Neuronal stem cell (in vitro differentiated cells): ENCODE results near the gene TMTC2.

Source experiments
- DNase-seq: peaks from one replicate; pipeline ENCODE4 v3.0.0-alpha.2; 2013; ENCODE audit warnings: low spot score
- H2AFZ ChIP-seq: one replicate; pipeline ENCODE4 v1.6.1; 2013; ENCODE audit warnings: mild to moderate bottlenecking, low read length, inconsistent platforms
- H2AK5ac ChIP-seq: 2 replicates; pipeline ENCODE4 v1.6.1; 2013; ENCODE audit warnings: low read depth, mild to moderate bottlenecking, inconsistent platforms, low read length, moderate library complexity, mixed read lengths
- H2BK120ac ChIP-seq: 2 replicates; pipeline ENCODE4 v1.6.1; 2013; ENCODE audit warnings: low read depth, mild to moderate bottlenecking, inconsistent platforms, low read length, moderate library complexity, mixed read lengths
- H2BK12ac ChIP-seq: one replicate; pipeline ENCODE4 v1.6.1; 2013; ENCODE audit warnings: low read length, inconsistent platforms
- H2BK15ac ChIP-seq: 2 replicates; pipeline ENCODE4 v1.6.1; 2013; ENCODE audit warnings: mild to moderate bottlenecking, low read length, inconsistent platforms, mixed read lengths
- H2BK5ac ChIP-seq: one replicate; pipeline ENCODE4 v1.6.1; 2013; ENCODE audit warnings: inconsistent platforms, mild to moderate bottlenecking, low read length, moderate library complexity
- H3K14ac ChIP-seq: one replicate; pipeline ENCODE4 v1.6.1; 2013; ENCODE audit warnings: low read length, inconsistent platforms
- H3K18ac ChIP-seq: 2 replicates; pipeline ENCODE4 v1.6.1; 2013; ENCODE audit warnings: low read length, inconsistent platforms
- H3K23ac ChIP-seq: 2 replicates; pipeline ENCODE4 v1.6.1; 2013; ENCODE audit warnings: low read depth, mild to moderate bottlenecking, mixed read lengths, low read length, inconsistent platforms; ENCODE audit not compliant: poor library complexity
- H3K27ac ChIP-seq: replicated peaks from 3 replicates; pipeline ENCODE4 v1.5.1; 2013; ENCODE audit warnings: low read length, inconsistent platforms
- H3K27me3 ChIP-seq, 3 experiments: 2 replicates each; pipeline ENCODE4 v1.6.1; 2013; ENCODE audit warnings: low read length in 3 of 3, mild to moderate bottlenecking in 2 of 3, inconsistent platforms in 1 of 3, low read depth in 1 of 3, mixed read lengths in 1 of 3, moderate library complexity in 1 of 3; ENCODE audit not compliant: control insufficient read depth in 3 of 3, insufficient read depth in 3 of 3
- H3K36me3 ChIP-seq, 2 donors: replicated peaks in 1 of 2; 2 replicates each; pipeline ENCODE4 v1.6.1; 2013; ENCODE audit warnings: low read length in 2 of 2; ENCODE audit not compliant: control insufficient read depth in 2 of 2, insufficient read depth in 2 of 2
- H3K4ac ChIP-seq: 2 replicates; pipeline ENCODE4 v1.6.1; 2013; ENCODE audit warnings: inconsistent platforms, mild to moderate bottlenecking, low read length, moderate library complexity
- H3K4me1 ChIP-seq, 2 donors: 1 replicate in 1 of 2; 2 replicates in 1 of 2; pipeline ENCODE4 v1.6.1; 2013; ENCODE audit warnings: low read length in 2 of 2, low read depth in 1 of 2; ENCODE audit not compliant: control insufficient read depth in 2 of 2, insufficient read depth in 1 of 2
- H3K4me2 ChIP-seq: one replicate; pipeline ENCODE4 v1.6.1; 2013; ENCODE audit warnings: mild to moderate bottlenecking, low read length, inconsistent platforms; ENCODE audit not compliant: insufficient read depth, poor library complexity, severe bottlenecking
- H3K4me3 ChIP-seq, 2 donors: 2 replicates each; pipeline ENCODE4 v1.5.1; 2013; ENCODE audit warnings: low read length in 2 of 2, mild to moderate bottlenecking in 2 of 2, inconsistent platforms in 1 of 2, moderate library complexity in 1 of 2
- H3K79me1 ChIP-seq: one replicate; pipeline ENCODE4 v1.6.1; 2013; ENCODE audit warnings: low read depth, mild to moderate bottlenecking, inconsistent platforms, low read length, moderate library complexity
- H3K9ac ChIP-seq: one replicate; pipeline ENCODE4 v1.6.1; 2013; ENCODE audit warnings: mild to moderate bottlenecking, low read depth, low read length, inconsistent platforms; ENCODE audit not compliant: poor library complexity
- H3K9me3 ChIP-seq, 2 donors: replicated peaks in 1 of 2; 2 replicates each; pipeline versions ENCODE3 to v1.6.1; 2013; ENCODE audit warnings: low read length in 2 of 2, mild to moderate bottlenecking in 2 of 2, inconsistent platforms in 1 of 2, low read depth in 1 of 2, mixed read lengths in 1 of 2, moderate library complexity in 1 of 2; ENCODE audit not compliant: control insufficient read depth in 2 of 2, insufficient read depth in 1 of 2
- H4K8ac ChIP-seq: one replicate; pipeline ENCODE4 v1.6.1; 2013; ENCODE audit warnings: low read depth, mild to moderate bottlenecking, inconsistent platforms, low read length, moderate library complexity
- H4K91ac ChIP-seq: one replicate; pipeline ENCODE4 v1.6.1; 2013; ENCODE audit warnings: low read length, low read depth, mild to moderate bottlenecking, inconsistent platforms; ENCODE audit not compliant: poor library complexity
- WGBS, 2 donors: extraction: QIAGEN DNeasy Blood & Tissue Kit; methylation state at CpG; one replicate each; pipeline ENCODE4 v1.1.7; 2013; ENCODE audit warnings: missing lambda C conversion rate in 2 of 2, mixed read lengths in 1 of 2; ENCODE audit not compliant: insufficient read length in 2 of 2, insufficient replicate concordance in 1 of 2; ENCODE audit errors: extremely low coverage in 2 of 2; 5-methylcytosine and 5-hydroxymethylcytosine counted together

Gene TMTC2

GRCh38 chr12:82961835-82962234, 275.1 kb downstream of the TMTC2 start:
- WGBS, 2 donors, result no CpG with 5 or more reads among the region's 2 CpGs

GRCh38 chr12:82963956-82964355, 277.2 kb downstream of the TMTC2 start:
- H3K27ac ChIP-seq, result no peak overlapping the region
- no peak overlapping the region for H3K18ac ChIP-seq
- no CpG with 5 or more reads among the region's 3 CpGs for WGBS, 2 donors
- H2BK5ac ChIP-seq, result no peak overlapping the region
- H2BK15ac ChIP-seq, result no peak overlapping the region
- H3K23ac ChIP-seq, result no peak overlapping the region
- H2AFZ ChIP-seq, result peak overlapping the region; percentile 10
- H3K4me2 ChIP-seq, result no peak overlapping the region
- no peaks in the 10 kb centered on the region for H3K9me3 ChIP-seq
- peaks cover 2 to 13% of the 10 kb centered on the region in 2 donors for H3K4me1 ChIP-seq
- no peak overlapping the region for H2BK120ac ChIP-seq
- no peak overlapping the region for H4K8ac ChIP-seq
- H3K79me1 ChIP-seq, result no peaks in the 10 kb centered on the region
- H3K4me3 ChIP-seq, result no peak overlapping the region
- H3K9ac ChIP-seq, result no peak overlapping the region
- H3K36me3 ChIP-seq, result peaks cover 2 to 39% of the 10 kb centered on the region in 2 donors
- H3K14ac ChIP-seq, result no peak overlapping the region
- H4K91ac ChIP-seq, result no peak overlapping the region
- no peak overlapping the region for H2BK12ac ChIP-seq
- no peaks in the 10 kb centered on the region for H3K27me3 ChIP-seq
- no peak overlapping the region for H3K4ac ChIP-seq
- H2AK5ac ChIP-seq, result no peak overlapping the region
- no peak for DNase-seq

More at GRCh38 chr12:82961835-82962234, 275.1 kb downstream of the TMTC2 start:
- no peaks in the 10 kb centered on the region for H3K27me3 ChIP-seq
- peaks cover 0 to 5% of the 10 kb centered on the region in 2 donors for H3K9me3 ChIP-seq
- peaks cover 2 to 13% of the 10 kb centered on the region in 2 donors for H3K4me1 ChIP-seq
- no peak overlapping the region for H2BK5ac ChIP-seq
- H3K4ac ChIP-seq, result no peak overlapping the region
- H4K8ac ChIP-seq, result no peak overlapping the region
- DNase-seq, result no peak
- H3K18ac ChIP-seq, result no peak overlapping the region
- no peak overlapping the region for H3K14ac ChIP-seq
- no peak overlapping the region for H2AFZ ChIP-seq
- no peak overlapping the region for H3K23ac ChIP-seq
- H3K4me2 ChIP-seq, result no peak overlapping the region
- H3K27ac ChIP-seq, result no peak overlapping the region
- no peaks in the 10 kb centered on the region for H3K79me1 ChIP-seq
- no peak overlapping the region for H2BK12ac ChIP-seq
- no peak overlapping the region for H3K4me3 ChIP-seq
- peaks cover 2 to 20% of the 10 kb centered on the region in 2 donors for H3K36me3 ChIP-seq
- no peak overlapping the region for H2BK15ac ChIP-seq
- no peak overlapping the region for H2BK120ac ChIP-seq
- no peak overlapping the region for H4K91ac ChIP-seq
- H3K9ac ChIP-seq, result no peak overlapping the region
- H2AK5ac ChIP-seq, result no peak overlapping the region

- H3K27me3 ChIP-seq, result no peaks in the 10 kb centered on the region
- no CpG with 5 or more reads among the region's 3 CpGs for WGBS, 2 donors
- H3K14ac ChIP-seq, result no peak overlapping the region
- no peak overlapping the region for H2AK5ac ChIP-seq
- H3K4me3 ChIP-seq, result no peak overlapping the region
- no peak overlapping the region for H3K9ac ChIP-seq
- H3K9me3 ChIP-seq, result peaks cover 0 to 4% of the 10 kb centered on the region in 2 donors
- peak overlapping the region; percentile 10 for H2AFZ ChIP-seq
- no peak overlapping the region for H4K8ac ChIP-seq
- H3K79me1 ChIP-seq, result no peaks in the 10 kb centered on the region
- H2BK5ac ChIP-seq, result no peak overlapping the region
- H3K36me3 ChIP-seq, result peaks cover 2 to 44% of the 10 kb centered on the region in 2 donors
- H2BK12ac ChIP-seq, result no peak overlapping the region
- H3K27ac ChIP-seq, result no peak overlapping the region
- no peak overlapping the region for H2BK15ac ChIP-seq
- no peak for DNase-seq
- H3K4me1 ChIP-seq, result peaks cover 2 to 13% of the 10 kb centered on the region in 2 donors
- H3K18ac ChIP-seq, result no peak overlapping the region
- no peak overlapping the region for H3K23ac ChIP-seq
- no peak overlapping the region for H2BK120ac ChIP-seq
- no peak overlapping the region for H4K91ac ChIP-seq
- H3K4me2 ChIP-seq, result no peak overlapping the region
- H3K4ac ChIP-seq, result no peak overlapping the region
Measured at GRCh38 chr12:82964446-82964845, 277.7 kb downstream of the TMTC2 start.

GRCh38 chr12:82966001-82966559, 279.4 kb downstream of the TMTC2 start:
- Histone ChIP-seq H3K4me1 (peaks cover 2 to 13% of the 10 kb centered on the region in 2 donors), H2BK5ac (no peak overlapping the region), H3K27ac (no peak overlapping the region), H3K4me2 (no peak overlapping the region), H3K9me3 (peaks cover 0 to 7% of the 10 kb centered on the region in 2 donors), H3K9ac (no peak overlapping the region), H3K4me3 (no peak overlapping the region), H2BK120ac (no peak overlapping the region), H2AK5ac (no peak overlapping the region), H4K8ac (no peak overlapping the region), H2BK12ac (no peak overlapping the region), H3K79me1 (no peaks in the 10 kb centered on the region), H3K27me3 (no peaks in the 10 kb centered on the region), H3K14ac (no peak overlapping the region), H2BK15ac (no peak overlapping the region), H3K23ac (no peak overlapping the region), H2AFZ (no peak overlapping the region), H3K36me3 (peaks cover 2 to 58% of the 10 kb centered on the region in 2 donors), H4K91ac (no peak overlapping the region), H3K18ac (no peak overlapping the region), H3K4ac (no peak overlapping the region)
- no CpG with 5 or more reads among the region's 2 CpGs for WGBS, 2 donors
- DNase-seq, result no peak
